GM23338 (cell line): ENCODE measurements around the gene SRGAP3. TPM values are rescaled to one million over a fixed set of nuclear protein-coding genes. Genes with fewer than 3 reads are reported as not detected.
A peak's percentile ranks its signal among the peaks of the same experiment; 100 is the strongest.

Experiments
- ATAC-seq: fragments of 200-7000 bp; cut with Tn5 transposase; 3 replicates; pipeline ENCODE4 v1.9.1; 2020
- DNase-seq: peaks from one replicate; pipeline ENCODE4 v3.0.0-alpha.2; 2015; ENCODE audit warnings: low spot score
- H2AFZ ChIP-seq: fragments of 200-600 bp; sonication (generic); 2 replicates; pipeline ENCODE4 v1.8.0; 2016; ENCODE audit warnings: antibody characterized with exemption, mild to moderate bottlenecking, moderate library complexity
- H3F3A ChIP-seq: fragments of 200-600 bp; sonication (generic); replicated peaks from 2 replicates; pipeline ENCODE4 v1.8.0; 2017; ENCODE audit warnings: antibody characterized with exemption, mixed run types, low read depth
- H3K27ac ChIP-seq: fragments of 200-600 bp; sonication (generic); 2 replicates; pipeline ENCODE4 v1.6.1; 2016; ENCODE audit warnings: low read depth
- H3K27me3 ChIP-seq: fragments of 200-600 bp; sonication (generic); 2 replicates; pipeline ENCODE4 v1.8.0; 2016; ENCODE audit warnings: mild to moderate bottlenecking, mixed run types, moderate library complexity; ENCODE audit not compliant: insufficient read depth
- H3K36me3 ChIP-seq: fragments of 200-600 bp; sonication (generic); 2 replicates; pipeline ENCODE4 v1.8.0; 2016; ENCODE audit warnings: mild to moderate bottlenecking; ENCODE audit not compliant: insufficient read depth
- H3K4me1 ChIP-seq: fragments of 200-600 bp; sonication (generic); 2 replicates; pipeline ENCODE4 v1.8.0; 2016; ENCODE audit warnings: mild to moderate bottlenecking, moderate library complexity; ENCODE audit not compliant: insufficient read depth
- H3K4me2 ChIP-seq: fragments of 200-600 bp; sonication (generic); 2 replicates; pipeline ENCODE4 v1.7.1; 2017; ENCODE audit warnings: mixed run types
- H3K4me3 ChIP-seq: fragments of 200-600 bp; sonication (generic); 2 replicates; pipeline ENCODE4 v1.6.1; 2016; ENCODE audit warnings: mixed run types
- H3K79me2 ChIP-seq: fragments of 200-600 bp; sonication (generic); replicated peaks from 2 replicates; pipeline ENCODE4 v1.8.0; 2017; ENCODE audit warnings: mild to moderate bottlenecking; ENCODE audit not compliant: insufficient read depth
- H3K9me2 ChIP-seq: fragments of 200-600 bp; sonication (generic); 2 replicates; pipeline ENCODE4 v1.8.0; 2017; ENCODE audit not compliant: insufficient read depth
- H4K20me1 ChIP-seq: fragments of 200-600 bp; sonication (generic); replicated peaks from 2 replicates; pipeline ENCODE4 v1.8.0; 2017; ENCODE audit warnings: mild to moderate bottlenecking; ENCODE audit not compliant: insufficient read depth
- H3K27ac Mint-ChIP-seq: 2 replicates; pipeline ENCODE4 v1.8.0; 2020; ENCODE audit warnings: inconsistent platforms, mild to moderate bottlenecking, moderate library complexity, mixed read lengths
- H3K27me3 Mint-ChIP-seq: 3 replicates; pipeline ENCODE4 v1.8.0; 2022; ENCODE audit warnings: low read depth, mild to moderate bottlenecking, moderate library complexity, mixed read lengths, inconsistent platforms; ENCODE audit not compliant: insufficient read depth, poor library complexity
- H3K36me3 Mint-ChIP-seq: 3 replicates; pipeline ENCODE4 v1.8.0; 2021; ENCODE audit warnings: low read depth, mild to moderate bottlenecking, inconsistent platforms, moderate library complexity, mixed read lengths
- H3K4me1 Mint-ChIP-seq: 3 replicates; pipeline ENCODE4 v1.8.0; 2020; ENCODE audit warnings: mild to moderate bottlenecking, inconsistent platforms, mixed read lengths
- H3K4me3 Mint-ChIP-seq: 3 replicates; pipeline ENCODE4 v1.8.0; 2021; ENCODE audit warnings: moderate library complexity, mild to moderate bottlenecking, inconsistent platforms, mixed read lengths
- H3K9me3 Mint-ChIP-seq: 3 replicates; pipeline ENCODE4 v1.8.0; 2020; ENCODE audit warnings: moderate library complexity, mild to moderate bottlenecking, inconsistent platforms, mixed read lengths
- CTCF ChIP-seq, 2 experiments: fragments of 200-600 bp in 1 of 2; sonication (generic) in 1 of 2; conservative IDR thresholded peaks; 2 replicates each; pipeline versions ENCODE4 v1.5.1 to v1.6.1; 2016 to 2017; ENCODE audit warnings: antibody characterized with exemption in 2 of 2, low read depth in 2 of 2, mild to moderate bottlenecking in 2 of 2, moderate library complexity in 1 of 2
- ETS1 ChIP-seq: IDR thresholded peaks from 2 replicates; pipeline ENCODE4 v1.6.1; 2016; ENCODE audit warnings: antibody characterized with exemption
- EZH2 ChIP-seq: fragments of 200-600 bp; sonication (generic); IDR thresholded peaks from one replicate; pipeline ENCODE4 v1.8.0; 2017; ENCODE audit warnings: antibody characterized with exemption, mild to moderate bottlenecking, low read depth; ENCODE audit not compliant: unreplicated experiment
- EZH2phosphoT487 ChIP-seq: fragments of 200-600 bp; sonication (generic); IDR thresholded peaks from one replicate; pipeline ENCODE4 v1.8.1; 2018; ENCODE audit warnings: antibody characterized with exemption; ENCODE audit not compliant: unreplicated experiment
- JUNB ChIP-seq: IDR thresholded peaks from one replicate; pipeline ENCODE4 v1.6.1; 2016; ENCODE audit warnings: antibody characterized with exemption; ENCODE audit not compliant: unreplicated experiment
- NANOG ChIP-seq: IDR thresholded peaks from 2 replicates; pipeline ENCODE4 v1.6.1; 2016; ENCODE audit warnings: antibody characterized with exemption, borderline replicate concordance
- POLR2AphosphoS5 ChIP-seq: IDR thresholded peaks from 2 replicates; pipeline ENCODE4 v1.6.1; 2016; ENCODE audit warnings: antibody characterized with exemption, low read depth
- REST ChIP-seq: IDR thresholded peaks from one replicate; pipeline ENCODE4 v1.6.1; 2018; ENCODE audit warnings: antibody characterized with exemption; ENCODE audit not compliant: unreplicated experiment
- STAT1 ChIP-seq: IDR thresholded peaks from one replicate; pipeline ENCODE4 v1.6.1; 2016; ENCODE audit warnings: antibody characterized with exemption; ENCODE audit not compliant: unreplicated experiment
- ZNF114 ChIP-seq: fragments of 250-450 bp; sonication (Bioruptor Pico); IDR thresholded peaks from 2 replicates; pipeline ENCODE4 v1.5.0; 2020; ENCODE audit warnings: mild to moderate bottlenecking, moderate library complexity
- ZNF331 ChIP-seq: fragments of 250-450 bp; sonication (Bioruptor Pico); IDR thresholded peaks from 2 replicates; pipeline ENCODE4 v1.5.0; 2020; ENCODE audit warnings: low read depth, mild to moderate bottlenecking, moderate library complexity
- polyA plus RNA-seq: library from polyadenylated mRNA; unstranded; fragments of >200 nt; fragmentation: Nextera tagmentation; extraction: Ambion mirVana; gene quantifications from 2 replicates; pipeline ENCODE4 v1.2.1, GENCODE V29; 2016
- total RNA-seq: library from RNA; depleted of rRNA; stranded (reverse); fragments of >200 nt; shearing (Covaris generic); gene quantifications from 2 replicates; pipeline ENCODE4 v1.2.3, GENCODE V29; 2014

The SRGAP3 gene
- total and polyA plus RNA-seq, 2 experiments from 2014 or later = 6.4 to 9.4 TPM

GRCh38 chr3:9036404-9037131 lies 212.9 kb downstream of the SRGAP3 start:
- no peaks in the 10 kb centered on the region for H3K79me2 ChIP-seq
- Mint-ChIP-seq H3K36me3 (no peaks in the 10 kb centered on the region; the same call in 2 of the 3 replicates), H3K9me3 (no peaks in the 10 kb centered on the region), H3K27ac (no peak overlapping the region), H3K4me3 (no peak overlapping the region), H3K4me1 (peaks cover 8% of the 10 kb centered on the region; the same call in 2 of the 3 replicates), H3K27me3 (peaks cover 3% of the 10 kb centered on the region)
- DNase-seq = no peak
- ATAC-seq = peak; percentile 51; the same call in 2 of the 3 replicates
- H3K4me3 ChIP-seq = no peak overlapping the region
- no peaks in the 10 kb centered on the region for H3F3A ChIP-seq
- no peaks in the 10 kb centered on the region; the same call in none of the 2 replicates for H4K20me1 ChIP-seq
- no peaks in the 10 kb centered on the region for H3K4me1 ChIP-seq
- H2AFZ ChIP-seq = no peak overlapping the region
- no peaks in the 10 kb centered on the region for H3K36me3 ChIP-seq
- no peak overlapping the region for H3K27ac ChIP-seq
- no peaks in the 10 kb centered on the region for H3K9me2 ChIP-seq
- no peak overlapping the region for H3K4me2 ChIP-seq
- H3K27me3 ChIP-seq = no peaks in the 10 kb centered on the region
- no peak for TF ChIP-seq CTCF (conservative IDR thresholded peaks at IDR 0.05; ENCODE audit: low read depth in 2 of 2)
- no peak for TF ChIP-seq REST

- no peaks in the 10 kb centered on the region; the same call in 2 of the 3 replicates for H3K36me3 Mint-ChIP-seq
- TF ChIP-seq EZH2phosphoT487 = no peak
- no peak for TF ChIP-seq JUNB
- no peak for TF ChIP-seq ZNF331
- no peak for TF ChIP-seq EZH2
- no peak for TF ChIP-seq NANOG
- TF ChIP-seq ZNF114 (CRISPR knock-in tag) = no peak
- no peak for TF ChIP-seq ETS1
- no peak for TF ChIP-seq STAT1
- no peak for TF ChIP-seq POLR2AphosphoS5
- no peak for TF ChIP-seq CTCF (conservative IDR thresholded peaks at IDR 0.05; ENCODE audit: low read depth in 2 of 2)
Measured at GRCh38 chr3:9035961-9036360, 213.5 kb downstream of the SRGAP3 start.

More at GRCh38 chr3:9035961-9036360, 213.5 kb downstream of the SRGAP3 start:
- no peak overlapping the region for H3K27ac ChIP-seq
- H3K27me3 ChIP-seq = no peaks in the 10 kb centered on the region
- H4K20me1 ChIP-seq = no peaks in the 10 kb centered on the region; the same call in none of the 2 replicates
- Mint-ChIP-seq H3K4me1 (peaks cover 8% of the 10 kb centered on the region; the same call in 2 of the 3 replicates), H3K27me3 (peaks cover 1% of the 10 kb centered on the region), H3K27ac (no peak overlapping the region), H3K9me3 (no peaks in the 10 kb centered on the region), H3K4me3 (no peak overlapping the region)
- no peaks in the 10 kb centered on the region for H3K36me3 ChIP-seq
- ATAC-seq (no peak), DNase-seq (no peak)
- no peaks in the 10 kb centered on the region for H3F3A ChIP-seq
- H3K9me2 ChIP-seq = no peaks in the 10 kb centered on the region
- H3K4me1 ChIP-seq = no peaks in the 10 kb centered on the region
- no peaks in the 10 kb centered on the region for H3K79me2 ChIP-seq
- H3K4me3 ChIP-seq = no peak overlapping the region
- no peak overlapping the region for H3K4me2 ChIP-seq
- no peak overlapping the region for H2AFZ ChIP-seq
